AG08395 (cell line): ENCODE measurements around the gene PRIM2.
A peak's percentile ranks its signal among the peaks of the same experiment; 100 is the strongest.
"Not testable (repeated sequence)": the region's sequence is repeated elsewhere in the genome, so short reads cannot be mapped to it uniquely, and the experiment has no call there.

Source experiments
- DNase-seq: peaks from one replicate; pipeline ENCODE4 v3.0.0; 2012; ENCODE audit warnings: mixed read lengths, low spot score

The PRIM2 gene

DNA sequence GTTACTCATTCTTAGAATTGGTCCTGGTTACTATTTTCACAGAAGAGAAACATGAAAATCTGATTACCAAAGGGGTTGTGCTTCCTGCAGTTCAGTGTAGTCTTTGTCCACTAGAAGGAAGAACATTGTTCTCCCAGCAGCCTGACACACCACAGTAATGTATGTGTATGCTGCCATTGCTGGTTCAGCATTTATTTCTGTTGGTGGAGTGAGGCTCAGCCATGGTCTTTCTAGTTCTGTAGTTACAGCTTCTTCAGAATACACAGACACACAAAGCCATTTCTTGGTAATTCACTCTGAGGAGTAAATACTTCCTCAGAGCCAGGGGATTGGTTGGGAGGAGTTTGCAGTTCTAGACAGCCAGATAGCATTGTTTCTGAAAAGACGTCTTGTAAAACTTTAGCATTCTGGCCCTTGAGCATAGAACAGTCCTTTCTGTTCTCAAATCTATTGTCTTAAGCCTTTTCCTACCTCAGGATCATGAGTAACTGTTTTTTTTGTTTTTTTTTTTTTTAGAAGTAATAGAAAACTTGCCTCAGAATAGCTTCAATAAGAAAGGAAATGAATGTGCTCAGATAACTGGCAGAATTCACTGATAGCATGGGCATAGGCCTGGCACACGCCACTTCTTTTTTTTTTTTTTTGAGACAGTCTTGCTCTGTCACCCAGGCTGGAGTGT is 128.5 kb downstream of the PRIM2 start:
- DNase-seq = not testable (repeated sequence)

GRCh38 chr6:57449496-57450066 is 132.2 kb downstream of the PRIM2 start:
- DNase-seq = not testable (repeated sequence)

GRCh38 chr6:57459781-57460180 is 142.4 kb downstream of the PRIM2 start:
- DNase-seq = not testable (repeated sequence)

- DNase-seq = not testable (repeated sequence)
Observed at GRCh38 chr6:57461022-57461421, 143.6 kb downstream of the PRIM2 start.

GRCh38 chr6:57463809-57464208 is 146.4 kb downstream of the PRIM2 start:
- DNase-seq = not testable (repeated sequence)

DNA sequence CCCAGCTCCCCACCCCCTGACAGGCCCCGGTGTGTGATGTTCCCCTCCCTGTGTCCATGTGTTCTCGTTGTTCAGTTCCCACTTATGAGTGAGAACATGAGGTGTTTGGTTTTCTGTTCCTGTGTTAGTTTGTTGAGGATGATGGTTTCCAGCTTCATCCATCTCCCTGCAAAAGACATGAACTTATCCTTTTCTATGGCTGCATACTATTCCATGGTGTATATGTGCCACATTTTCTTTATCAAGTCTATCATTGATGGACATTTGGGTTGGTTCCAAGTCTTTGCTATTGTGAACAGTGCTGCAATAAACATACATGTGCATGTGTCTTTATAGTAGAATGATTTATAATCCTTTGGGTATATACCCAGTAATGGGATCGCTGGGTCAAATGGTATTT is 148.5 kb downstream of the PRIM2 start:
- not testable (repeated sequence) for DNase-seq

- DNase-seq = no peak
Observed at GRCh38 chr6:57469072-57469471, 151.6 kb downstream of the PRIM2 start.

DNA sequence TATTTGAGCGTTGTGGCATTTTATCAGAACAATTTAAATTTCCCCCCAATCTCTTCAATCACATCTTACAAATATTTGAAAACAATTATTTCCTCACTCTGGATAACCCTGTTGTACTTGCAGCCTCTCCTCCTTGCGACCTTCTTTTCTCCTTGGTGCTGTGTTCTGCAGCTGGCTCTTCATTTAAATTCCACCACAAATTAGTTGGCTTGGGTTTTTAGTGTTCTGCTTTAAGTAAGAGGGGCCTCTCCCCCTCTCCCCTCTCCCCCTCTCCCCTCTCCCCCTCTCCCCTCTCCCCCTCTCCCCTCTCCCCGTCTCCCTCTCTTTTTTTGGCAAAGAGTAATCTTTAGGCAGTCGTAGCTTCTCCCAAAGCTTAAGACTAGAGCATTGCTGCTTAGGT is 152.7 kb downstream of the PRIM2 start:
- DNase-seq = not testable (repeated sequence)

DNA sequence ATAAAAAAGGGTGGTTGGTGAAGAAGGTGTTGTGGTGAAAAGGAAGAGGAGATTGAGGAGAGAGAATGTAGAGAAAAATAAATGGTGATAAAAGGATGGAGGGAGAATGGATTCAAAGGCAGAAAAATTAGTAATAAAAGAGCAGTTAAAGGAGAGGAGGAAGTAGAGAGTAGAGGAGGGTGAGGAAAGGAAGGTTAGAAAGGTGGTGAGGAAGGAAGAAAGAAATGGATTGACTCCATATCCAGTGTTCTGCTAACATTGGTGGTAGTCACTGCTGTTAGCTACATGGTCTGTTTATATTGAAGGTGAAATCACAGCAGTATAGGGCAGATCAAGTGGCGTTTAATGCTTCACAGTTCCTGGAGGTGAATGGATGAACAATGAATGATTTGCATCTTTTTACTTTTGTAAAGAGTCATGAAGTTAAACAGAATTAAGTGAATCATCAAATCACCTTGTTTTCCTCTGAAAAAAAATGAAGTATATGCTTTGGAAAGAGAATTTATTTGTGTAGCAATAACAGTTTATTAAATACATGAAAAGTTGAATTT is 154.0 kb downstream of the PRIM2 start:
- not testable (repeated sequence) for DNase-seq

DNA sequence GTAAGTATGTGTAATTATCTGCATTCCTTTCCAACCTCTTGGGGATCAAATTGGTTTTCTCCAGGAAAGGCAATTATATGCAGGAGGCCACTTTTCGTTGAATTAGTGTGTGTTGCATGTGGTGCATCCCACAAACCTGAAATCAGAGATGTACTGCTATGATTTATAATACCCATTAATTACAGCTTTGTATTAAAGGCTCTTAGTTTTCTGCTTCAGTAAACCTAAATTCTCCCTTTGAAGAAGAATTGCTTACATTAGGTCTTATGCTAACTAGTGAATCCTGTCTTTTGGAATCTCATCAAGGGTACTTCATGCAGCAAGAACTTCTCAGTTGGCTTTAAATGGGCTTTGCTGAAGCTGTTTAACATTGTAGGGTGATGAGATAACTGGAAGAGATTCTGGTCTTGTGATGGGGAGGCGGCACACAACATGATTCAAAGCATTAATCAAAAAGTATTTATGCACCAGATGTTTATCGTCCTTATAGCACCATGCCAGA is 155.5 kb downstream of the PRIM2 start:
- peak; percentile 47 for DNase-seq

DNA sequence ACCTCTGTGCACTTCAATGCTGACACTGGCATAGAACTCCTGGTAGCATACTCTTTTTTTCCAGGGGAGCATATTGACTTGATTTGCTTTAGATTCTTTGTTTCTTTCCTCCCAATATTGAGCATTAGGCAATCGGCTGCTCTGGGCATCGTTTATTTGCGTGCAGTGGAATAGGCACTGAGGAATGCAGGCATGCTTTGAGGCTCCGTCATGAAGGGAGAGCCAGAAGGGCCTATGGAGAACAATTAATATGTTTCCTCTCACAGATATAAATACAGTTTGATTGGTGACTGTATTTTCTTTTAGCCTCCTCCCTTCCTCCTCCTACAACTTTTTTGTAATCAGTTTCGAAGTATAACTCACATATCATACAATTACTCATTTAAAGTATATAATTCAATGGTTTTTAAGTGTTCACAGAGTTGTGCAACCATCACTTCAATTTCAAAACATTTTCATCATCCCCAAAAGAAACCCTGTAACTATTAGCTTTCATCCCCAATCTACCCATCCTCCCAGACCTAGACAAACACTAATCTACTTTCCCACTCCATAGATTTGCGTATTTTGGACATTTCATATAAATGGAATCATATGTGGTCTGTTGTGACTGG is 157.5 kb downstream of the PRIM2 start:
- peak; percentile 12 for DNase-seq

DNA sequence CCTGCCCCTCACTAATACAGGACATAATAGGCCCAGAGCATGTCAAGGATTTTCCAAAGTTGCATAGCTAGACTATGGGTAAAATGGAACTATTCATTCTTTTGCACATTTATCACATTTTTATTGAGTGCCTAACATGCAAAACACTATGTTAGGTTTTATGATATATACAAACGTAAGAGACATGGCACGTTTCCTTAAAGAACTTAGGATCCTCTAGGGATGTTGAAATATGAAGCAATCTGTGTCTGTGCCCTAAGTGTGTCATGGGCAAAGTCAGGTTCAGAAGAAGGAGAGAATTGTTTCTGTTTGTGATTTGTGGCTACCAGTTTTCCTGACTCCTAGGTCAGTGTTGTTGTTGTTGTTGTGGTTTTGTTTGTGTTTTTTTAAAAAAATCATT is 158.2 kb downstream of the PRIM2 start:
- not testable (repeated sequence) for DNase-seq

DNA sequence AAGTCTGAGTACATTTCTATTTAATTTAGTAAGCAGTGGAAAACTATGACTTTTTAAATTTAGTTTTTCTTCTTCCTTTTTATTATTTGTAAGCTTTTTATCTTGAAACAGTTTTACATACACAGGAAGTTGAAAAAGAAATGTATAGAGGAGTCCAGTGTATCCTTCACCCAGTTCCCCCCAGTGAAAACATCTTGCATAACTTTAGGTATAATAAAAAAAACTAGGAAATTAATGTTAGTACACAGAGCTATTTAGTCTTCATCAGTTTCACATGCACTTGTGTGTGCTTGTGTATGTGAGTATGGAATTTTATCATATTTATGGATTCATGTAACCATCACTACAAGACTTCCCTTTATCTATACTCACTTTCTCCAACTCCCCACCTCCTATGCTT is 162.8 kb downstream of the PRIM2 start:
- not testable (repeated sequence) for DNase-seq

GRCh38 chr6:57481121-57481520 is 163.7 kb downstream of the PRIM2 start:
- not testable (repeated sequence) for DNase-seq

GRCh38 chr6:57482471-57482870 is 165.0 kb downstream of the PRIM2 start:
- not testable (repeated sequence) for DNase-seq

DNA sequence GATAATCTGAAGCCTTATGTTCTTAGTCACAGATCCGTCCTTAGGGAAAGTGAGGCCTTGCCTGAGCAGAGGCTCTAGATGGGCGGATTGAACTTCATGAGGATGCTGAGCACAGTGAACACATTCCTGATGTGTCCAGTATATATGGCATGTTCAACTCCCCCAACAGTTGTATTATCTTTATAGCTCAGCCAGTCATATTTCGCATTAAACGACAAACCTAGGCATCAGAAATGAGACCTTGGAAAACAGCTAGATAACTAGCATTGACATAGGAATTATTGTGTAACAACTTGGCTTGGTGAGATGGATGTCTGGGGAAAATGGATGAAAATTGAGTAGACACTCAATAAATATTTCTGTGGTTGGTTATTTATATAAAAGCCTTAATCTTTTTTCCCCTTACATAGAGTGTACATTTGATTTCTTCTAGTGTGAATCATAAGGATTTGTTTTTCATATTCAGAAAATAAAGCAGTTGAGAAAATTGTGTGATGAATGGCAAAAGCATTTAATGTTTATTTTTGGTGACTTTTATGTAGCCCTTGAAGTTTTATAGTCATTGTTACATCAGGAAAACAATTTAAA is 169.2 kb downstream of the PRIM2 start:
- peak; percentile 3 for DNase-seq

GRCh38 chr6:57488551-57488950 is 171.1 kb downstream of the PRIM2 start:
- DNase-seq = not testable (repeated sequence)

DNA sequence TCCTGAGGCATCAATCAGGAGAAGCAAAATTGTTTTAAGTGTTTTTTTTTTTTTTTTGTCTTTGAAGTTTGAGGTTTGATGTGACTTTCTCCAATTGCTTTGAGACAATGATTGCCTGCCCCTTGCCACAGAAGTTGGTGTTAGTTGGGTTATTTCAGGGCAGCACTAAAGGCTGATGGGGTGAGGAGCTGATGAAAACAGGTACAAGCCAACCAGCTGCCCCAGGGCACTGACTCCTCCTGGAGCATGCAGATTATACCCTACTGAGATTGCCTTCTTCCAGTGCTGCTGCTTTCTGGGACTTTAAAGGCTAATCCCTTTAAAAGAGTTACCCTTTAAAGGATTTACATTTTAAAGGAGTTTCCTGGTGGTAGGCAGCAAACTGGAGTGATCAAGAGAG is 172.5 kb downstream of the PRIM2 start:
- DNase-seq = not testable (repeated sequence)

DNA sequence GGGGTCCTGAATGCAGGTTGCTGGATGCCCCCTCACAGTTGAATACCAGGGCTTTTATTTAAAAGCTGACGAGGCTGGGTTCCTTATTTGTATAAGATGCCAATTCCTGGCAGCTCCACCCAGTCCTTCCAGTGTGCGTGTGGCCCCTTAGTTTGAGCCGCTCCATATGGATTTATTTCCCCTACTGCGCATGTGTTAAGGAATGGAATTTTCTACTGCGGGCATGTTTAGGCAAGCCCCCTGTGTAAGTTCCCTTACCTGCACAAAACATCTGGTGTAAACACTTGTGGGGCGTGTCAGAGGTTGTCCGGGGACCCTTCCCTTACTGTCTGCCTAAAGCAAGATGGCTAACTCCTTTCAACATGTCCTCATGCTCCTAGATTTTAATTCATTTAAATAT is 174.4 kb downstream of the PRIM2 start:
- not testable (repeated sequence) for DNase-seq

DNA sequence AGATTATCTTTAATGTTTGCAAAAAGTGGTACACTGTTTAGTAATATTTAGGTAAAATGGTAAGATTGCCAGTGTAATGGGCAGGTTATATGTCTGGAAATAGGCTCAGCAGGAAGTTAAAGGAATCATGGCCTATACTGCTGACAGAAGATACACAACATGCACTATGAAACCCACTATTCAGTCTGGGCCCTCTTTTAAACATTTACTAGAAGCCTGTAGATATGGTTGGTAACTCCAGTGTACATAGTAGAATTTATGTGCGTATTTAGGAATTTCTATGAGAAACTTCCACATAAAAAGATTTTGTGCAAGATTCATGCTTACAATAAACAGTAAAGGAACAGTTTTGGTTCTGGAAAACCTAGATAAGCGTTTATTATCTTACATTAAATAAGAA is 178.8 kb downstream of the PRIM2 start:
- not testable (repeated sequence) for DNase-seq

DNA sequence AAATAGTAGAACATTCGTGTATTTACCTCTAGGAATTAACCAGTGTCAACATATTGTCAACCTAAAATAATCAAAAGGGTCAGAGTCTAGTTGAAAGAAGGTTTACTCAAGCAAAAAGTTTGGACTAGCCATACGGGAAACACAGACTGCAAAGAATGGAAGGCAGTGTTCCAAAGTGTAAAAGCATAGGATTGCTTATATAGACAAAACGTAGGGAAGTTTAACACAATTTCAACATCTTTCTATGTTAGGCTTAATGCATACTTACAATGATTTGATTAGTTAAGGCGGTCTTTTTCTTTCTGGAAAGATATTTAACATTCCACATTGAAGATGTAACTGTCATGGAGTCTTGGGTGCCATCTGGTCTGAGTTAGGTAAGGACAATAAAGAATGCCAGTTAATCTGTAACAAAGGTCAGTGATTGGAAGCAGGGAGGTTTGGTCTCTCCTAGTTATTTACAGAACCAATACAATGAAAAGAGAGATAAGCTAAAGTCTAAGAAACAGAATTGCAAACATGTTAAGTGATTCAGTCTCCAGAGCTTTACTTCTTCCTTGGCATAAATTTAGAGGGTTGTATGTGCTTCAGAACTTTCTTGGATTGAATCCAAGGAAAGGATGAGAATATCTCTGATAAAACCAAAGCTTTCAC is 183.1 kb downstream of the PRIM2 start:
- peak; percentile 6 for DNase-seq

DNA sequence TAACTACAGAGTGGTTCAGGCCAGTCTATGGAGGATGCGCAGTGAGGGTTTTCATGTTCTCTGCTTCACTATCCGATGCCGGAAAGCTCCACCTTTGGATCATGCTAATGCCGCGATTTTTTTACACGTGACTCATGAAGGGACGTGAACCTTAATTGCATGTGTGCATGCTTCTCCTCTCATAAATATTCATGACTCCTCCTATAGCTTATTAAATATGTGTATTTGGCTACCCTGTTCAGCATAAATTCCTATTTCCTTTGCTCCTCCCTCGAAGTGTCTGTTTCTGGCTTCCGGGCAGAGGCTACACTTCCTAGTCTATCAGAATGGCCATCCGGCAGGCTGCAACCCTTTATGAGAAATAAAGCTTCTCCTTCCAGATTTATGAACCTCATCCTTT is 185.0 kb downstream of the PRIM2 start:
- not testable (repeated sequence) for DNase-seq
